ENCODE data around the gene BCOR.

DNA sequence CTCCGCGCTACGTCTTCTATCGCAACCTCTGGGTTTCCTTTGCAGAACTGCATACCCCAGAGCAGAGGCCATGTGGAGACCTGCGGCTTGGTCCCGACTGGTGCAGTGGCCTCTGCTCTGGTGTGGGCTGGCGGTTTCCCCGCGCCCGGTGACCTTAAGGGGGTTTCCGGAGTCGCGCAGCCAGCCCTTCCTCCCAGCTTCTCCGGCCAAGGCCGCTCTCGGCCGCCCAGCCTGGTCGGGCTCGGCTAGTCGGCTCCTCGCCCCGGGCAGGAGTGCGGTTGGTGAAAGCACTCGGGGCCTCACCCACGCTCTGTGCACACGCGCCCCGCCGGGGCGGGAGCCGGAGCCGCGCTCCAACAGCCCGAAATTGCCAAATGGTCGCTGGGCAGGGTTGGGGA, 84.9 kb downstream of the BCOR start:
- TF ChIP-seq, protein P1, sequence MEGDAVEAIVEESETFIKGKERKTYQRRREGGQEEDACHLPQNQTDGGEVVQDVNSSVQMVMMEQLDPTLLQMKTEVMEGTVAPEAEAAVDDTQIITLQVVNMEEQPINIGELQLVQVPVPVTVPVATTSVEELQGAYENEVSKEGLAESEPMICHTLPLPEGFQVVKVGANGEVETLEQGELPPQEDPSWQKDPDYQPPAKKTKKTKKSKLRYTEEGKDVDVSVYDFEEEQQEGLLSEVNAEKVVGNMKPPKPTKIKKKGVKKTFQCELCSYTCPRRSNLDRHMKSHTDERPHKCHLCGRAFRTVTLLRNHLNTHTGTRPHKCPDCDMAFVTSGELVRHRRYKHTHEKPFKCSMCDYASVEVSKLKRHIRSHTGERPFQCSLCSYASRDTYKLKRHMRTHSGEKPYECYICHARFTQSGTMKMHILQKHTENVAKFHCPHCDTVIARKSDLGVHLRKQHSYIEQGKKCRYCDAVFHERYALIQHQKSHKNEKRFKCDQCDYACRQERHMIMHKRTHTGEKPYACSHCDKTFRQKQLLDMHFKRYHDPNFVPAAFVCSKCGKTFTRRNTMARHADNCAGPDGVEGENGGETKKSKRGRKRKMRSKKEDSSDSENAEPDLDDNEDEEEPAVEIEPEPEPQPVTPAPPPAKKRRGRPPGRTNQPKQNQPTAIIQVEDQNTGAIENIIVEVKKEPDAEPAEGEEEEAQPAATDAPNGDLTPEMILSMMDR (IDR thresholded peaks at IDR 0.05; ENCODE audit: low read depth, low read length, missing input control), result no peak
- no peak for TF ChIP-seq HNF4A (conservative IDR thresholded peaks at IDR 0.05)
- no peak for TF ChIP-seq MAX (IDR thresholded peaks at IDR 0.05)
- TF ChIP-seq, protein P2, sequence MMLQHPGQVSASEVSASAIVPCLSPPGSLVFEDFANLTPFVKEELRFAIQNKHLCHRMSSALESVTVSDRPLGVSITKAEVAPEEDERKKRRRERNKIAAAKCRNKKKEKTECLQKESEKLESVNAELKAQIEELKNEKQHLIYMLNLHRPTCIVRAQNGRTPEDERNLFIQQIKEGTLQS (IDR thresholded peaks at IDR 0.05), result no peak
- no peak for TF ChIP-seq EGR1 (IDR thresholded peaks at IDR 0.05; ENCODE audit: low read depth in 2 of 2)
- peak; percentile 4 for TF ChIP-seq SP1 (IDR thresholded peaks at IDR 0.05)
- TF ChIP-seq RAD21 (IDR thresholded peaks at IDR 0.05), result no peak
- no peak for TF ChIP-seq TAF1 (conservative IDR thresholded peaks at IDR 0.05)
- TF ChIP-seq REST (IDR thresholded peaks at IDR 0.05), result no peak
- no peak for TF ChIP-seq FOXA1 (IDR thresholded peaks at IDR 0.05)
- TF ChIP-seq JUND (IDR thresholded peaks at IDR 0.05), result no peak
- TF ChIP-seq GABPA (IDR thresholded peaks at IDR 0.05 in 1 of 2, conservative IDR thresholded peaks at IDR 0.05 in 1 of 2), result no peak
